Measurements from ENCODE around the gene GBX2. TPM values are rescaled to one million over a fixed set of nuclear protein-coding genes. Genes with fewer than 3 reads are reported as not detected.

GBX2 gene
- total RNA-seq, 1 experiment from 2014 or later: 0.31 TPM

DNA sequence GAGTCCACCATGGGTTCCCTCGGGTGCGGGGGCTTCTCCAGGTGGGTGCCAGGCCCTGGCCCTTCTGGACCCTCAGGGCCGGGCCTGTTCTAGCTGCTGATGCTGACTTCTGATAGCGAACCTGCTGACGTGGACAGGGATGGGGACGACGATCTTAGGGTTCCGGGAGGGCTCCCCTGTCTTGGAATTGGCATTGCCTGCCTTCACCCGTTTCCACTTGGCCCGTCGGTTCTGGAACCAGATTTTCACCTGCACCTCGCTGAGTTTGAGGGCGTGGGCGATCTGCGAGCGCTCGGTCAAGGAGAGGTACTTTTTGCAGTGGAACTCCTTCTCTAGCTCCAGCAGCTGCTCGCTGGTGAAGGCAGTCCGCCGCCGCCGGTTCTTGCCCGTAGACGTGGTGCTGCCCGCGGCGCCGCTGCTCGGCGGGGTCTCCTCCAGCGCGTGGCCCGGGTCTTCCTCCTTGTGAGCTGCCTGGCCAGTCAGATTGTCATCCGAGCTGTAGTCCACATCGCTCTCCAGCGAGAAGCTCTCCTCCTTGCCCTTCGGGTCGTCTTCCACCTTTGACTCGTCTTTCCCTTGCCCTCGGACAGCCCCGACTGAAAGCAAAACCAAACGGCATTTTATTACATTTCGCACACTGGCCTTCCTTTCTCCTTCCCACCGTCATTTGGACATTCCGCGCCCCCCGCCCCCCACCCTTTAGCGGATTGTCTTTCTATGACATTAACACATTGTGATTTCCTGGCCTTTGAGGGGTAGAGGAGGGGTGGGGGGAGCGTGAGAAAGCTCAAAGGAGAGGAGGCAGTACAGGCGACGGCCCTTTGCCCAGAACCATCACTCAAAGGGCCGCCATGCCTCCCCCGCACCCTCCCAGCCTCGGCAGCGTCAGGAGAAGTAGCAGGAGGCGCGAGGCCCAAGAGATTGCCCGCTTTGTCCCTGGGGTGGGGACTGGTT, 2.1 kb downstream of the GBX2 start:
- peak overlapping the region; percentile 64 for H3K4me2 ChIP-seq (ENCODE audit: insufficient read depth, insufficient read length, low read length)
- no peak overlapping the region for H3K14ac ChIP-seq (ENCODE audit: insufficient read depth, low read length)
- no peak overlapping the region for H3K56ac ChIP-seq (ENCODE audit: insufficient read length, low read depth, low read length)
- Mint-ChIP-seq H3K27ac (no peak overlapping the region), H3K36me3 (ENCODE audit: insufficient read depth in 1 of 3, low read depth in 3 of 3) (peaks cover 0 to 2% (median 0%) of the 10 kb centered on the region in 3 experiments; a peak in 2 of 7 replicates), H3K27me3 (ENCODE audit: low read depth) (peaks cover 93% of the 10 kb centered on the region), H3K4me3 (peak overlapping the region; percentile 5 to 81), H3K4me1 (peaks cover 46 to 52% of the 10 kb centered on the region in 2 experiments), H3K9me3 (peaks cover 0 to 8% of the 10 kb centered on the region in 2 experiments; a peak in 2 of 5 replicates)
- no peak overlapping the region for H4K8ac ChIP-seq (replicated peaks; ENCODE audit: insufficient read length, low read depth, low read length)
- peak; percentile 65 for DNase-seq
- peaks cover 79% of the 10 kb centered on the region for H3K27me3 ChIP-seq (ENCODE audit: insufficient read depth, low read length)
- no peak overlapping the region for H3K23ac ChIP-seq (ENCODE audit: insufficient read length, low read depth, low read length)
- peaks cover 7% of the 10 kb centered on the region for H3K4me1 ChIP-seq (ENCODE audit: insufficient read depth, low read length)
- H3K79me2 ChIP-seq (ENCODE audit: insufficient read depth, low read length): no peaks in the 10 kb centered on the region
- H3T11ph ChIP-seq (ENCODE audit: low read length): no peak overlapping the region
- no peak overlapping the region for H3K18ac ChIP-seq (ENCODE audit: insufficient read length, low read depth, low read length)
- no peak overlapping the region for H2BK120ac ChIP-seq (ENCODE audit: low read depth, low read length, poor library complexity, severe bottlenecking)
- H3K9ac ChIP-seq (ENCODE audit: extremely low read depth, insufficient read length, low read length): no peak overlapping the region
- no peaks in the 10 kb centered on the region for H3K9me3 ChIP-seq (ENCODE audit: control insufficient read depth, low read depth, low read length)
- H2BK20ac ChIP-seq (ENCODE audit: low read depth, low read length, poor library complexity, severe bottlenecking): no peak overlapping the region
- H3K27ac ChIP-seq (ENCODE audit: insufficient read length, low read depth, low read length): no peak overlapping the region
- H3K23me2 ChIP-seq (ENCODE audit: insufficient read length, low read depth, low read length, poor library complexity, severe bottlenecking): peaks cover 20% of the 10 kb centered on the region
- H4K20me1 ChIP-seq (ENCODE audit: control insufficient read depth, insufficient read depth, insufficient read length): no peaks in the 10 kb centered on the region
- no peak overlapping the region for H4K5ac ChIP-seq (ENCODE audit: insufficient read length, low read depth, low read length)
- no peak overlapping the region for H3K4ac ChIP-seq (ENCODE audit: low read depth, low read length)
- H4K91ac ChIP-seq (ENCODE audit: insufficient read length, low read depth, low read length): no peak overlapping the region
- WGBS (ENCODE audit: extremely low coverage, insufficient read length, low lambda C conversion rate): no CpG with 5 or more reads among the region's 58 CpGs
- H2AK5ac ChIP-seq (ENCODE audit: insufficient read length, low read length): no peak overlapping the region
- H2BK12ac ChIP-seq (ENCODE audit: insufficient read length, low read depth, low read length): no peak overlapping the region
- no peak overlapping the region for H2BK5ac ChIP-seq (ENCODE audit: insufficient read length, low read length)
- TF ChIP-seq CTCF (conservative IDR thresholded peaks at IDR 0.05): no peak
- no peaks in the 10 kb centered on the region for H3K79me1 ChIP-seq (ENCODE audit: insufficient read depth, low read depth, low read length, poor library complexity, severe bottlenecking)
- H2AFZ ChIP-seq (ENCODE audit: low read length): no peak overlapping the region
- no peak overlapping the region for H2BK15ac ChIP-seq (ENCODE audit: low read depth, low read length)
